Placental pericyte (primary cell): Measurements from ENCODE around the gene MTMR8. TPM values are rescaled to one million over a fixed set of nuclear protein-coding genes. Genes with fewer than 3 reads are reported as not detected.

Source experiments
- total RNA-seq: library from RNA; depleted of rRNA; stranded (reverse); fragments of >200 nt; gene quantifications from 2 replicates; pipeline ENCODE4 v1.2.3, GENCODE V29; 2012

Gene MTMR8
- not detected in 2 replicates for total RNA-seq

DNA sequence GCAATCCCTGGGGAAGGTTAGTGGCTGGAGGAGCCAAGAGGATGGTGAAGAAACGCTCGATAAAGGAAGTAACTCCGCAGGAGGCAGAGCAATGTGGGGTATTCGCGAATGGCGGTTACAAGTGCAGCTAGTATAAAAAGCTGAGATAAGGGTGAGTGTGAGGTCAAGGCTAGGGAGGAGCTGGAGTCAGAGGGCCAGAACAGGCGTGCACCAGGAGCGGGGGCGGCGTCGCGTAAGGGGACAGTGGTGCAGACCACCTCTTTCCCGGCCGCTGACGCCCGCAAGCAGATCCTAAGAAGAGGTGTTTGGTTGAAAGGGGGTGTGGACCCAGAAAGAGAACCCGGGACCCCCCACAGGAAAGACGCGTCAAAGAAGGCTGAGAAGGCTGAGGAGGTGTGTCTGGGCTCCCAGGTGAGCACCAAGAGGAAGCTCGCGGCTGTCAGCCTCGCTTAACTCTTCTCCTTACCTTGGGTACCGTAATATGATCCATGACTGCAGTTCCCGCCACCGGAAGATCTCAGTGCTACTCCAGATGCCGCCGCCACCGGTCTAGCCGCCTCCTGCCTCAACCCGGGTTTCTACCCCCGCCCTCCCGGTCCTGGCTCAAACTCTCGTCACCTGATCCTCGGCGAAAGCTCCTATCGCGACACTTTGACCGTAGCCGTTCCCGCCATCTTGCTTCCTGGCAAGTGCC is at the start of gene MTMR8:
MTMR8 (minus strand) TSS at position 579 of the 694 bp plus-strand sequence; CDS start at position 490, 89 bp downstream.

DNA sequence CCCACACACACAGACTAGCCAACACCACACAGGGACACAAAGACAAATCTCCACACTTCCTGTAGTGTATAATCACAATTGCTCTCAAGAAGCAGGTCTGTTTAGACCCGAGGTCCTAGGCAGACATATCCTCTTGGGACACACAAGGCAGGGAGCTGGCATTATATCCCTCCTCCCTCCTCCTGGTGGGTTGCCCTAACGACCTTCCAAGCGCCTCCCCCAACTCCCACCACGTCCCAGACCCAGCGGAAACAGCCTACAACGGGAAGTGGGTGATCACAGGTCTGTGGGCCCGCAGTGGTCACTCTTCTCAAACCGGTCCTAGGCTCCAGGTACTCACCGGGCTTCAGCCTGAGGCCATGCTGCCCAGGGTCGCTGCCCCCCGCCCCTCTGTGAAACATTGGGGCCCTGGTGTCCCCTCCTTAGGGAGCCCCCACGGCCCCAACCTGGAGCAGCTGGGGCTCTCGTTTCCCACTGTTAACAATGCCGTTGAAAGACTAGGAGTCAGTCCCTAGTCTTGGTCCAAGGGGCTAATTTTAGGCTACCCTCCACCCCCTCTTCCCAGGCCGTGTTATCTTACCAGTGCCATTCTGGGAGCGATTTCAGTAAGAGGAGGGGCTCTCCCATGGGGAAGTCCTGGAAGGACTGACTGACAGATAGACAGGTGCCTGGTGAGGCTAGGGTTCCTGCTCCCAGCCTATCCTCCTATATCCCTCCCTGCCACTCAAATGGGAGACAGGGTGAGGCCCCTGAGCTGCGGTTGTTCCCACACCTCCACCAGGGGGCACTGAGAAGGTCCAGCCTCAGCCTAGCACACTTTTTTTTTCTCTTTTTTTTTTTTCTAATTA is 164.9 kb downstream of the MTMR8 start, which contains the start of gene ASB12:
ASB12 (minus strand) TSS at position 485 of the 848 bp plus-strand sequence. CDS start 4,957 bp downstream, outside the sequence.

Other genes starting within 250 kb of the MTMR8 start
- 1.5 and 2.3 TPM in 2 replicates for gene AMER1, start 189.7 kb downstream of the MTMR8 start, total RNA-seq
- not detected in 2 replicates for gene ASB12, start 164.8 kb downstream of the MTMR8 start, total RNA-seq